Mesothelial cell of epicardium (in vitro differentiated cells): ENCODE results near the gene USO1. TPM values are rescaled to one million over a fixed set of nuclear protein-coding genes. Genes with fewer than 3 reads are reported as not detected.

ENCODE experiments used
- DNase-seq, 2 experiments: peaks; one replicate each; pipeline ENCODE4 v3.0.0; 2021; ENCODE audit warnings: low spot score in 2 of 2; ENCODE audit not compliant: unreplicated experiment in 2 of 2
- H3K27ac Mint-ChIP-seq: 2 replicates; pipeline ENCODE4 v1.8.0; 2021; ENCODE audit warnings: mixed read lengths
- H3K27me3 Mint-ChIP-seq: 2 replicates; pipeline ENCODE4 v1.8.0; 2021; ENCODE audit warnings: low read depth, mixed read lengths
- H3K36me3 Mint-ChIP-seq: 2 replicates; pipeline ENCODE4 v1.8.0; 2021; ENCODE audit warnings: mixed read lengths
- H3K4me1 Mint-ChIP-seq: 2 replicates; pipeline ENCODE4 v1.8.0; 2021; ENCODE audit warnings: mixed read lengths
- H3K4me3 Mint-ChIP-seq: 2 replicates; pipeline ENCODE4 v1.8.0; 2021; ENCODE audit warnings: mild to moderate bottlenecking, moderate library complexity, mixed read lengths
- H3K9me3 Mint-ChIP-seq: 2 replicates; pipeline ENCODE4 v1.8.0; 2021; ENCODE audit warnings: mixed read lengths
- total RNA-seq: library from RNA; stranded (reverse); gene quantifications from 3 replicates; pipeline ENCODE4 v1.2.1, GENCODE V29; 2021
- TF ChIP-seq, protein P1 (sequence below): fragments of 200-600 bp; sonication (generic); IDR thresholded peaks from one replicate; pipeline ENCODE4 v1.5.0; 2021; ENCODE audit warnings: antibody characterized with exemption; ENCODE audit not compliant: unreplicated experiment

USO1 gene
- total RNA-seq, 1 donor from 2014 or later: 53.3 TPM

GRCh38 chr4:75729836-75730235, 5.5 kb downstream of the USO1 start:
- peaks cover 11% of the 10 kb centered on the region for H3K9me3 Mint-ChIP-seq
- no peak overlapping the region for H3K4me3 Mint-ChIP-seq
- no peaks in the 10 kb centered on the region for H3K27me3 Mint-ChIP-seq
- peaks cover 32% of the 10 kb centered on the region for H3K4me1 Mint-ChIP-seq
- TF ChIP-seq, protein P1, sequence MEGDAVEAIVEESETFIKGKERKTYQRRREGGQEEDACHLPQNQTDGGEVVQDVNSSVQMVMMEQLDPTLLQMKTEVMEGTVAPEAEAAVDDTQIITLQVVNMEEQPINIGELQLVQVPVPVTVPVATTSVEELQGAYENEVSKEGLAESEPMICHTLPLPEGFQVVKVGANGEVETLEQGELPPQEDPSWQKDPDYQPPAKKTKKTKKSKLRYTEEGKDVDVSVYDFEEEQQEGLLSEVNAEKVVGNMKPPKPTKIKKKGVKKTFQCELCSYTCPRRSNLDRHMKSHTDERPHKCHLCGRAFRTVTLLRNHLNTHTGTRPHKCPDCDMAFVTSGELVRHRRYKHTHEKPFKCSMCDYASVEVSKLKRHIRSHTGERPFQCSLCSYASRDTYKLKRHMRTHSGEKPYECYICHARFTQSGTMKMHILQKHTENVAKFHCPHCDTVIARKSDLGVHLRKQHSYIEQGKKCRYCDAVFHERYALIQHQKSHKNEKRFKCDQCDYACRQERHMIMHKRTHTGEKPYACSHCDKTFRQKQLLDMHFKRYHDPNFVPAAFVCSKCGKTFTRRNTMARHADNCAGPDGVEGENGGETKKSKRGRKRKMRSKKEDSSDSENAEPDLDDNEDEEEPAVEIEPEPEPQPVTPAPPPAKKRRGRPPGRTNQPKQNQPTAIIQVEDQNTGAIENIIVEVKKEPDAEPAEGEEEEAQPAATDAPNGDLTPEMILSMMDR: no peak
- peaks cover 11% of the 10 kb centered on the region for H3K36me3 Mint-ChIP-seq
- peak overlapping the region; percentile 59 for H3K27ac Mint-ChIP-seq
- DNase-seq: no peak

DNA sequence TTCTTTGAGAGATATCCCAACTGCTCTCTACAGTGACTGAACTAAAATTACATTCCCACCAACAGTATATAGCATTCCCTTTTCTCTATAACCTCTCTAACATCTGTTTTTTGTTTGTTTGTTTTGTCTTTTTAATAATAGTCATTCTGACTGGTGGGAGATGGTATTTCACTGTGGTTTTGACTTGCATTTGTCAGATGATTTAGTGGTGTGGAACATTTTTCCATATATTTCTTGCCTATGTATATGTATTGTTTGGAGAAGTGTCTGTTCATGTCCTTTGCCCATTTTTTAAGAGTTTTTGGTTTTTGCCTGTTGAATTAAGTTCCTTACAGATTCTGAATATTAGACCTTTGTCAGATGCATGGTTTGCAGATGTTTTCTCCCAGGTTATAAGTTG, 9.0 kb downstream of the USO1 start:
- Mint-ChIP-seq H3K4me1 (peaks cover 9% of the 10 kb centered on the region), H3K27ac (no peak overlapping the region), H3K36me3 (peaks cover 16% of the 10 kb centered on the region)

GRCh38 chr4:75735525-75735924, 11.1 kb downstream of the USO1 start:
- no peak for DNase-seq
- no peaks in the 10 kb centered on the region for H3K27me3 Mint-ChIP-seq
- H3K27ac Mint-ChIP-seq: no peak overlapping the region
- H3K4me3 Mint-ChIP-seq: no peak overlapping the region
- peaks cover 11% of the 10 kb centered on the region for H3K9me3 Mint-ChIP-seq
- peaks cover 16% of the 10 kb centered on the region for H3K36me3 Mint-ChIP-seq
- TF ChIP-seq, protein P1: no peak
- peaks cover 2% of the 10 kb centered on the region for H3K4me1 Mint-ChIP-seq

More for the DNA sequence above, 9.0 kb downstream of the USO1 start:
- Mint-ChIP-seq H3K27me3 (no peaks in the 10 kb centered on the region), H3K9me3 (peaks cover 11% of the 10 kb centered on the region), H3K4me3 (no peak overlapping the region)
- TF ChIP-seq, protein P1: no peak
- DNase-seq: no peak

GRCh38 chr4:75736862-75737261, 12.5 kb downstream of the USO1 start:
- H3K4me1 Mint-ChIP-seq: no peaks in the 10 kb centered on the region
- DNase-seq: no peak
- H3K9me3 Mint-ChIP-seq: peaks cover 11% of the 10 kb centered on the region
- H3K4me3 Mint-ChIP-seq: no peak overlapping the region
- H3K27me3 Mint-ChIP-seq: no peaks in the 10 kb centered on the region
- no peak overlapping the region for H3K27ac Mint-ChIP-seq
- TF ChIP-seq, protein P1: no peak
- H3K36me3 Mint-ChIP-seq: peaks cover 16% of the 10 kb centered on the region

DNA sequence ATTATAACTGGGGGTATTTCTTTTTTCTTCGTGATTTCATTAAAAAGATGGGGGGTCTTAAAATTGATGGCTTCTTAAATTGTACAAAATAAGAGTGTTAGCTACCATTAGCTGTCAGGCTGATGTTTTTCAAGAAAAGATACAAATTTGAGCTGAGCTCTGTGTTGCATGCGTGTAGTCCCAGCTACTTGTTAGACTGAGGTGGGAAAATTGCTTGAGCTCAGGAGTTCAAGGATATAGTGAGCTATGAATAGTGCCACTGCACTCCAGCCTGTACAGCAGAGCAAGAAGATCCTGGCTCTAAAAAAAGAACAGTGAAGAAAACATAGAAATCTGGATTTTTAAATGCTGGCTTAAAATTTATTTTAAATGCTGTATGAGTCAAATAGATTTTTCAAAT, 13.0 kb downstream of the USO1 start:
- no peak overlapping the region for H3K27ac Mint-ChIP-seq

More for the DNA sequence above, 13.0 kb downstream of the USO1 start:
- Mint-ChIP-seq H3K27me3 (no peaks in the 10 kb centered on the region), H3K9me3 (peaks cover 11% of the 10 kb centered on the region), H3K4me1 (peaks cover 3% of the 10 kb centered on the region), H3K36me3 (peaks cover 19% of the 10 kb centered on the region), H3K4me3 (no peak overlapping the region)
- TF ChIP-seq, protein P1: no peak
- DNase-seq: no peak
